Calu3 (cell line): ENCODE results near the gene TFB1M. TPM values are rescaled to one million over a fixed set of nuclear protein-coding genes. Genes with fewer than 3 reads are reported as not detected.

Experiments used
- BruUV-seq: library from RNA; stranded (reverse); fragments of 400-500 nt; replicated peaks from 2 replicates; lab custom pipeline; 2021; lab: Mats Ljungman, UMichigan
- CTCF ChIA-PET: fragments of 300-600 bp; sonication (Branson Sonifier 250); formaldehyde crosslinking; loops from one replicate; lab custom pipeline; 2022; ENCODE audit warnings: antibody characterized with exemption; lab: Charles Lee
- DNase-seq: peaks from one replicate; pipeline ENCODE4 v3.0.0; 2022
- H3K27ac Mint-ChIP-seq: one replicate; pipeline ENCODE4 v1.8.0; 2022; ENCODE audit warnings: mixed read lengths; ENCODE audit not compliant: unreplicated experiment
- H3K27me3 Mint-ChIP-seq: one replicate; pipeline ENCODE4 v1.8.0; 2022; ENCODE audit warnings: mixed read lengths; ENCODE audit not compliant: unreplicated experiment
- H3K36me3 Mint-ChIP-seq: one replicate; pipeline ENCODE4 v1.8.0; 2022; ENCODE audit warnings: mild to moderate bottlenecking, moderate library complexity, mixed read lengths; ENCODE audit not compliant: insufficient read depth, unreplicated experiment
- H3K4me1 Mint-ChIP-seq: one replicate; pipeline ENCODE4 v1.8.0; 2022; ENCODE audit warnings: mild to moderate bottlenecking, low read depth, mixed read lengths; ENCODE audit not compliant: unreplicated experiment
- H3K4me3 Mint-ChIP-seq: one replicate; pipeline ENCODE4 v1.8.0; 2022; ENCODE audit warnings: mild to moderate bottlenecking, low read depth, moderate library complexity, mixed read lengths; ENCODE audit not compliant: unreplicated experiment
- H3K9me3 Mint-ChIP-seq: one replicate; pipeline ENCODE4 v1.8.0; 2022; ENCODE audit warnings: low read depth, mixed read lengths; ENCODE audit not compliant: unreplicated experiment
- intact Hi-C: fragments of 100-400 bp; cut with micrococcal nuclease; formaldehyde crosslinking; loops from one replicate; pipeline ENCODE4 v1.10.0; 2022; ENCODE audit not compliant: unreplicated experiment
- total RNA-seq: library from RNA; stranded (reverse); gene quantifications from 2 replicates; pipeline ENCODE4 v1.2.3, GENCODE V29; 2022
- TF ChIP-seq, protein P1 (sequence below): fragments of 200-600 bp; IDR thresholded peaks from one replicate; pipeline ENCODE4 v1.8.0; 2022; ENCODE audit warnings: antibody characterized with exemption; ENCODE audit not compliant: unreplicated experiment

Gene TFB1M
- total RNA-seq, 1 experiment from 2014 or later = 27.4 TPM

DNA sequence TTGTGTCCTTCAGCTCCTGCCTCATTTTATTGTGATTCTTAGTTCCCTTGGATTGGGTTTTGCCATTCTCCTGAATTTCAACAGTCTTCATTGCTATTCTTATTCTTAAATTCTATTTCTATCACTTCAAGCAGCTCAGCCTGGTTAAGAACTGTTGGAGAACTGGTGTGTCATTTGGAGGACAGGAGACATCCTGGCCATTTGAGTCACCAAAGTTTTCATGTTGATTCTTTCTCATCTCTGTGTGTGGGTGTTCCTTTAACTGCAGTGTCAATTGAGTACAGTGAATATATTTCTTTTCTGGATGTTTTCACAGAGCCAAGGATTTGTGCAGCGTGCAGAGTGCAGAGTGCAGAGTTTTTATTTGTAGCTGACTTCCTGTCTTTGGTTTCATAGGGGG is 33.5 kb upstream of the TFB1M start:
- CTCF ChIA-PET = no interaction called here
- DNase-seq = no peak
- intact Hi-C loops = no loop called here
- no peaks in the 10 kb centered on the region for H3K36me3 Mint-ChIP-seq
- H3K9me3 Mint-ChIP-seq = peaks cover 5% of the 10 kb centered on the region
- no peaks in the 10 kb centered on the region for H3K27me3 Mint-ChIP-seq
- TF ChIP-seq, protein P1, sequence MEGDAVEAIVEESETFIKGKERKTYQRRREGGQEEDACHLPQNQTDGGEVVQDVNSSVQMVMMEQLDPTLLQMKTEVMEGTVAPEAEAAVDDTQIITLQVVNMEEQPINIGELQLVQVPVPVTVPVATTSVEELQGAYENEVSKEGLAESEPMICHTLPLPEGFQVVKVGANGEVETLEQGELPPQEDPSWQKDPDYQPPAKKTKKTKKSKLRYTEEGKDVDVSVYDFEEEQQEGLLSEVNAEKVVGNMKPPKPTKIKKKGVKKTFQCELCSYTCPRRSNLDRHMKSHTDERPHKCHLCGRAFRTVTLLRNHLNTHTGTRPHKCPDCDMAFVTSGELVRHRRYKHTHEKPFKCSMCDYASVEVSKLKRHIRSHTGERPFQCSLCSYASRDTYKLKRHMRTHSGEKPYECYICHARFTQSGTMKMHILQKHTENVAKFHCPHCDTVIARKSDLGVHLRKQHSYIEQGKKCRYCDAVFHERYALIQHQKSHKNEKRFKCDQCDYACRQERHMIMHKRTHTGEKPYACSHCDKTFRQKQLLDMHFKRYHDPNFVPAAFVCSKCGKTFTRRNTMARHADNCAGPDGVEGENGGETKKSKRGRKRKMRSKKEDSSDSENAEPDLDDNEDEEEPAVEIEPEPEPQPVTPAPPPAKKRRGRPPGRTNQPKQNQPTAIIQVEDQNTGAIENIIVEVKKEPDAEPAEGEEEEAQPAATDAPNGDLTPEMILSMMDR = no peak
- H3K4me3 Mint-ChIP-seq = no peak overlapping the region
- no peak overlapping the region for H3K27ac Mint-ChIP-seq
- H3K4me1 Mint-ChIP-seq = no peaks in the 10 kb centered on the region
- BruUV-seq = no TSS peak

DNA sequence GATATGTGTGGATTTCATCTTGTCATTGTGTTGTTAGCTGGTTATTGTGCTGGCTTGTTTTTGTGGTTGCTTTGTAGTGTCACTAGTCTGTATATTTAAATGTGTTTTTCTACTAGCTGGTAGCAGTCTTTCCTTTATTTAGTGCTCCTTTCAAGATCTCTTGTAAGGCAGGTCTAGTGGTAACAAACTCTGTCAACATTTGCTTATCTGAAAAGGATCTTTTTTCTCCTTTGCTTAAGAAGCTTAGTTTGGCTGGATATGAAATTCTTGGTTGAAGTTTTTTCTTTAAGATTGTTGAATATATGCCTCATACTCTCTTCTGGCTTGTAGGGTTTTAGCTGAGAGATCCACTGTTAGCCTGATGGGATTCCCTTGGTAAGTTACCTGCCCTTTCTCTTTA is 32.7 kb upstream of the TFB1M start:
- Mint-ChIP-seq H3K36me3 (no peaks in the 10 kb centered on the region), H3K27ac (no peak overlapping the region), H3K9me3 (peaks cover 5% of the 10 kb centered on the region), H3K4me3 (no peak overlapping the region), H3K27me3 (no peaks in the 10 kb centered on the region), H3K4me1 (no peaks in the 10 kb centered on the region)
- TF ChIP-seq, protein P1 = no peak
- DNase-seq = no peak
- BruUV-seq = no TSS peak
- CTCF ChIA-PET = no interaction called here
- intact Hi-C loops = no loop called here

DNA sequence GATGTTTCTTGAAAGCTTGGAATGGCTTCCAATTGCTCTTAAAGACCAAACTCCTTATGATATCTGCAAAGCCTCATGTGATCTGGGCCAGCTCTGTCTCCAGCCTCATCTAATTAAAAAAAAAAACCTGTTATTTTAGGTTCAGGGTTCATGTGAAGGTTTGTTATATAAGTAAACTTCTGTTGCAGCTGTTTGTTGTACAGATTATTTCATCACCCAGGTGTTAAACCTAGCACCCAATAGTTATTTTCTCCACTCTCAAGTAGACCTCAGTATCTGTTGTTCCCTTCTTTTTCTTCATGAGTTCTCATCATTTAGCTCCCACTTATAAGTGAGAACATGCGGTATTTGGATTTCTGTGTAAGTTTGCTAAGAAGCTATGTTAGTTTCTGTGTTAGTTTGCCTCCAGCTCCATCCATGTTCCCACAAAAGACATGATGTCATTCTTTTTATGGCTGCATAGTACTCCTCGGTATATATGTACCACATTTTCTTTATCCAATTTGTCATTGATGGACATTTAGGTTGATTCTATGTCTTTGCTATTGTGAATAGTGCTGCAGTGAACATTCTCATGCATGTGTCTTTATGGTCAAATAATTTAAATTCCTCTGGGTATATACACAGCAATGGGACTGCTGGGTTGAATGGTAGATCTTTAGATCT is 30.2 kb upstream of the TFB1M start:
- CTCF ChIA-PET = no interaction called here
- Mint-ChIP-seq H3K36me3 (no peaks in the 10 kb centered on the region), H3K27me3 (no peaks in the 10 kb centered on the region), H3K4me3 (no peak overlapping the region), H3K9me3 (peaks cover 8% of the 10 kb centered on the region), H3K27ac (no peak overlapping the region), H3K4me1 (peaks cover 16% of the 10 kb centered on the region)
- no TSS peak for BruUV-seq
- intact Hi-C loops = no loop called here
- TF ChIP-seq, protein P1 = no peak
- DNase-seq = no peak

DNA sequence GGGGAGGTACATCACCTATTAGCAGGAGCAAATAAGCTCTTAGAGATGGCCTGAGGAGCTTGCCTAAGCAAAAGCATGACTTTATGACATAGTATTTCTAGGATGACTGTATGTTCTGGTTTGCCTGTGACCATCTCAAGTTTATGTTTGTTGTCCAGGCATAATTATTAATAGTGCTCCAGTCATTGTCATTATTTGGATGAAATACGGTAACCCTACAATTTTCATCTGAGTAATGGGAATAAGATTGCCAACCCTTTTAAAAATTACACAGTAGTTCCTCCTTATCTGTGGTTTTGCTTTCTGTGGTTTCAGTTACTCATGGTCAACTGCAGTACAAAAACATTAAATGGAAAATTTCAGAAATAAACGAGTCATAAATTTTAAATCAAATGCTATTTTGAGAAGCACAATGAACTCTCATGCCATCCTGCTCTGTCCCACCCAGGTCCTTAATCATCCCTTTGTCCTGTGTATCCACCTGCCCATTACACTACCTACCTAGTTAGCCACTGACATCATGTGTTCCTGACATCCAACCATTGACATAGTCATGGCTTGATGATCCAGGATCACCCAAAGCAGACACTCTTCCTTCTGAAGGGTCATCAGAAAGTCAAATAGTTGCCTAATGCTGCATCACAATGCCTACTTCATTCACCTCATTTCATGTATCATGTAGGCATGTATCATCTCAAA is 27.0 kb upstream of the TFB1M start:
- TF ChIP-seq, protein P1 = no peak
- Mint-ChIP-seq H3K9me3 (peaks cover 5% of the 10 kb centered on the region), H3K4me1 (peaks cover 16% of the 10 kb centered on the region), H3K27me3 (no peaks in the 10 kb centered on the region), H3K36me3 (no peaks in the 10 kb centered on the region), H3K4me3 (no peak overlapping the region), H3K27ac (no peak overlapping the region)
- BruUV-seq = no TSS peak
- CTCF ChIA-PET = interaction anchor here (1.6 kb wide), 1 partner anchor 188 kb away, joined by 5 read pairs; no protein-coding TSS in a partner anchor
- intact Hi-C loops = loop anchor here (2.0 kb wide), 1 partner anchor 188 kb away; no protein-coding TSS in a partner anchor
- DNase-seq = no peak
